ENCODE measurements around the gene FAM20A. TPM values are rescaled to one million over a fixed set of nuclear protein-coding genes. Genes with fewer than 3 reads are reported as not detected.

FAM20A gene
- total RNA-seq, 1 donor from 2014 or later = 0.14 TPM

GRCh38 chr17:68501074-68501473 is 100.1 kb downstream of the FAM20A start:
- FAIRE-seq (no peak), DNase-seq (ENCODE audit: low read depth) (no peak)
- no peaks in the 10 kb centered on the region for H3K79me2 ChIP-seq (ENCODE audit: insufficient read depth, low read length)
- H3K4me1 ChIP-seq (ENCODE audit: insufficient read depth, low read length) = no peaks in the 10 kb centered on the region
- no peak overlapping the region for H2AFZ ChIP-seq (ENCODE audit: low read depth, low read length)
- H4K20me1 ChIP-seq (ENCODE audit: insufficient read depth, low read length) = no peaks in the 10 kb centered on the region
- no peak overlapping the region for H3K27ac ChIP-seq (ENCODE audit: low read depth, low read length)
- TF ChIP-seq CTCF (IDR thresholded peaks at IDR 0.05; ENCODE audit: insufficient read depth, low read depth, low read length) (no peak), EZH2 (IDR thresholded peaks at IDR 0.05; ENCODE audit: insufficient read depth, low read length) (no peak)
- no peak overlapping the region for H3K4me3 Mint-ChIP-seq (ENCODE audit: unreplicated experiment)
- no peaks in the 10 kb centered on the region for H3K36me3 ChIP-seq (ENCODE audit: insufficient read depth, low read length)
- no peak overlapping the region for H3K9ac ChIP-seq (ENCODE audit: low read length)
- H3K36me3 Mint-ChIP-seq (ENCODE audit: low read depth, unreplicated experiment) = no peaks in the 10 kb centered on the region
- no peaks in the 10 kb centered on the region for H3K9me3 ChIP-seq (ENCODE audit: insufficient read depth, low read depth, low read length)
- peaks cover 4% of the 10 kb centered on the region for H3K9me3 Mint-ChIP-seq (ENCODE audit: unreplicated experiment)
- H3K4me3 ChIP-seq (ENCODE audit: insufficient read depth, low read depth, low read length) = no peak overlapping the region
- peaks cover 21% of the 10 kb centered on the region for H3K27me3 Mint-ChIP-seq (ENCODE audit: low read depth, unreplicated experiment)
- H3K4me2 ChIP-seq (ENCODE audit: low read length) = no peak overlapping the region
- peaks cover 13% of the 10 kb centered on the region for H3K27me3 ChIP-seq (ENCODE audit: insufficient read depth, low read length)
- no peaks in the 10 kb centered on the region for H3K4me1 Mint-ChIP-seq (ENCODE audit: low read depth, unreplicated experiment)
- H3K27ac Mint-ChIP-seq (ENCODE audit: unreplicated experiment) = no peak overlapping the region

GRCh38 chr17:68499587-68499986 is 101.6 kb downstream of the FAM20A start:
- peaks cover 4% of the 10 kb centered on the region for H3K9me3 Mint-ChIP-seq (ENCODE audit: unreplicated experiment)

More at GRCh38 chr17:68499587-68499986, 101.6 kb downstream of the FAM20A start:
- TF ChIP-seq CTCF (IDR thresholded peaks at IDR 0.05; ENCODE audit: insufficient read depth, low read depth, low read length) (no peak), EZH2 (IDR thresholded peaks at IDR 0.05; ENCODE audit: insufficient read depth, low read length) (no peak)
- Histone ChIP-seq H3K27ac (ENCODE audit: low read depth, low read length) (no peak overlapping the region), H3K4me2 (ENCODE audit: low read length) (no peak overlapping the region), H3K9me3 (ENCODE audit: insufficient read depth, low read depth, low read length) (no peaks in the 10 kb centered on the region), H3K4me3 (ENCODE audit: insufficient read depth, low read depth, low read length) (no peak overlapping the region), H3K4me1 (ENCODE audit: insufficient read depth, low read length) (no peaks in the 10 kb centered on the region), H2AFZ (ENCODE audit: low read depth, low read length) (no peak overlapping the region), H3K36me3 (ENCODE audit: insufficient read depth, low read length) (no peaks in the 10 kb centered on the region), H3K27me3 (ENCODE audit: insufficient read depth, low read length) (peaks cover 13% of the 10 kb centered on the region), H3K79me2 (ENCODE audit: insufficient read depth, low read length) (no peaks in the 10 kb centered on the region), H4K20me1 (ENCODE audit: insufficient read depth, low read length) (no peaks in the 10 kb centered on the region), H3K9ac (ENCODE audit: low read length) (no peak overlapping the region)
- H3K36me3 Mint-ChIP-seq (ENCODE audit: low read depth, unreplicated experiment) = no peaks in the 10 kb centered on the region
- DNase-seq (ENCODE audit: low read depth) = no peak
- H3K4me3 Mint-ChIP-seq (ENCODE audit: unreplicated experiment) = no peak overlapping the region
- H3K27ac Mint-ChIP-seq (ENCODE audit: unreplicated experiment) = no peak overlapping the region
- H3K4me1 Mint-ChIP-seq (ENCODE audit: low read depth, unreplicated experiment) = no peaks in the 10 kb centered on the region
- peaks cover 21% of the 10 kb centered on the region for H3K27me3 Mint-ChIP-seq (ENCODE audit: low read depth, unreplicated experiment)
- no peak for FAIRE-seq
